Measurements from ENCODE around the gene ALAS2.

DNA sequence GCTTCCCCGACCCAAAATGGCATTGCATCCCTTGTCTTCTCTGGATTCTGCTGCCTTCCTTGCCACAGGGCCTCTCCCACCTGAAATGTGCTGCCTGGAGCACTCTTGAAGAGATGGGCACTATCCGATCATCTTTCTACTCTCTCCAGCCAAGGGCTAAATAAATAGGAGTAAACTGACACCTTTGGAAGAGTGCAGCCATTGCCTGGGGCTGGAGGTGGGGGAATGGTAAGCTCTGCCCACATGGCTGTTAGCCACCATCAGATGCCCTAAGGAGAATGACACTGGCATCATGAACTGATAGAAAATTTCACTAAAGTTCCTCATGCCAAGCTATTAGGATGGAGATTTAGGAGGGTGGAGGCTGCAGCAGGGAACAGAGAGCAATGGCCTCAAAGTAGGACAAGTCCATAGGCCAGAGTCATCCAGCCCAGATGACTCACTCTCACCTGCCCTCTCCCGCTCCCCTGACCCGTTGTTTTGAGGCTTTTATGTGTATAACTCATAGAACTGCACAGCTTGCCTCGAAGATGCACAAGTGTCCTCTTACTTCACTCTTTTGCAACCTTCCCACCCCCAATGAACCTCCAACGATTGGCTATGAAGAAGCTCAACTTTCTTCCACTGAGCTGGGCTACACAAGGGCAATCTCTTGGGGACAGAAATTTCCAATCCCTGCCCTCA, 36.0 kb downstream of the ALAS2 start:
- TF ChIP-seq POLR2A (IDR thresholded peaks at IDR 0.05) (no peak), CTCF (IDR thresholded peaks at IDR 0.05) (no peak)
